Bronchial epithelial cell (primary cell): ENCODE measurements around the gene LRMDA. TPM values are rescaled to one million over a fixed set of nuclear protein-coding genes. Genes with fewer than 3 reads are reported as not detected.

Experiments used
- DNase-seq: peaks from one replicate; pipeline ENCODE4 v3.0.0-alpha.2; 2010; ENCODE audit warnings: low read depth
- FAIRE-seq: peaks from 2 replicates; lab custom pipeline; 2011; peaks lifted over from hg19 to GRCh38; lab: Jason Lieb, UNC
- H3K27me3 ChIP-seq: 2 replicates; pipeline ENCODE4 v1.5.1; 2011; ENCODE audit warnings: low read length; ENCODE audit not compliant: control insufficient read depth, insufficient read depth
- H3K36me3 ChIP-seq: 2 replicates; pipeline ENCODE4 v1.5.1; 2011; ENCODE audit warnings: low read length; ENCODE audit not compliant: control insufficient read depth, insufficient read depth
- H3K4me3 ChIP-seq: 2 replicates; pipeline ENCODE4 v1.5.1; 2011; ENCODE audit warnings: mild to moderate bottlenecking, low read depth, low read length, control low read depth
- CTCF ChIP-seq: IDR thresholded peaks from 2 replicates; pipeline ENCODE4 v1.5.1; 2011; ENCODE audit warnings: mild to moderate bottlenecking, moderate library complexity, low read length, control low read depth, inconsistent platforms; ENCODE audit not compliant: insufficient read depth, severe bottlenecking
- total RNA-seq: library from RNA; depleted of rRNA; stranded (reverse); fragments of >200 nt; gene quantifications from 2 replicates; pipeline ENCODE4 v1.2.1, GENCODE V29; 2014

The LRMDA gene
- total RNA-seq, 1 donor from 2014 or later, result 1.6 TPM

GRCh38 chr10:76085002-76085816 is 653.8 kb downstream of the LRMDA start:
- FAIRE-seq, result no peak
- Histone ChIP-seq H3K4me3 (no peak overlapping the region), H3K36me3 (no peaks in the 10 kb centered on the region), H3K27me3 (no peaks in the 10 kb centered on the region)
- no peak for DNase-seq
- no peak for TF ChIP-seq CTCF

DNA sequence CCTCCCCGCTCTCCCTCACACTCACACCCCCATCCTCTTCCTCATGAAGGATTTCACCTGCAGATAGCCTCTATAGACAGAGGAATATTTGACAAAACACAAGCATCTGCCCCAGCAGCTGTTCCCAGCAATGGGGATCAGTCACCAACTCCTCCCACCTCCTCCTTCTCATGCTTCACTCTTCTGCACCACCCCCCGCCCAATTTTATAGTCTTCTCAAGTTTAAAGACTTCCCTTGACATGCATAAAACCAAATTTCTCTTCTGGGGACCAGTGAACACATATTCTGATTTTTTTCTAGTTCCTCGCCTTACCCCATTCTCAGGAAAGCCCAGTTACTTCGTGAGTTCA is 654.4 kb downstream of the LRMDA start:
- no peak for DNase-seq
- H3K36me3 ChIP-seq, result no peaks in the 10 kb centered on the region
- FAIRE-seq, result no peak
- H3K27me3 ChIP-seq, result no peaks in the 10 kb centered on the region
- TF ChIP-seq CTCF, result no peak
- H3K4me3 ChIP-seq, result no peak overlapping the region

GRCh38 chr10:76086170-76086760 is 654.8 kb downstream of the LRMDA start:
- FAIRE-seq, result no peak
- no peak for DNase-seq
- TF ChIP-seq CTCF, result no peak
- H3K4me3 ChIP-seq, result no peak overlapping the region
- no peaks in the 10 kb centered on the region for H3K36me3 ChIP-seq
- H3K27me3 ChIP-seq, result no peaks in the 10 kb centered on the region

DNA sequence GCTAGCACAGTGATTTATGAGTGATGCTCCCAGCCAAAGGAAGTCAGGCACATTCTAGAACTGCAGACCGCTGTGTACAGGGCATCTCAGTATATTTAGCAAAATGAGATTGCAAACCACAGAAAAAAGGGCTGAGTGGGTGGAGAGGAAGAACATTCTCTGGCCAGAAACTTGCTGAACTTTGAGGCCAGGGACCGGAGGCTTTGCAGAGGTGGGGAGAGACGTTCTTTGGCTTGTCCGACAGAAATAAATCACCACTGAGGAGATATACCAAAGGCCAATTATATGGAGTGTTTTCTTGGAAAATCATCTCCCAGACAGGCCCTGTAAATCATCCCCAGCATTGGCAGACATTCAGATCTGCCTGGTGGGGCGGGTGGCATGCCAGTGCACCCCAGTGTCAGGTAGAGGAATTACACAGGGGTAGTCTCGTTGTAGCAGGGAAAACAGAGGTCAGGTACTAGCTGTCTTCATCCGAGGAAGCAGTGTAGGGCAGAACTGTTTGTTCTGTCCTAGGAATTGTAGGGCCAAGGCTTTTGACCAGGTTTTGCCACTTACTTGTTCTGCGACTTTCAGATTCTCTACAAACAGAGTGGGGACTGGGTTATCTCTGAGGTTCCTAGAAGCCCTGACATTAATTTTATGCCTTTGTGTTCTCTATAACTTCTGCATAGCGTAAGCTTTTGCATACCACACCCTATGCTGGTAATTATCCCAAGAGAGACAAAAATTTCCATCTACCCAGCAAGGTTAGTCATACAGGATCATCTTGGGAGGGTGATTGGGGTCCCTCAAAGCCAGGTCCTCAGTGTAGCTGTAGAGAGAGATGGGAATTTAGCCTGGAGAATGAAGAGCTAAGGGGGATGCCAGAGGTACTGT is 655.6 kb downstream of the LRMDA start:
- no peak for FAIRE-seq
- no peaks in the 10 kb centered on the region for H3K36me3 ChIP-seq
- no peak overlapping the region for H3K4me3 ChIP-seq
- no peaks in the 10 kb centered on the region for H3K27me3 ChIP-seq
- peak; percentile 22 for TF ChIP-seq CTCF
- DNase-seq, result peak; percentile 7

- no peaks in the 10 kb centered on the region for H3K27me3 ChIP-seq
- FAIRE-seq (peak; percentile 83), DNase-seq (no peak)
- no peak for TF ChIP-seq CTCF
- no peak overlapping the region for H3K4me3 ChIP-seq
- no peaks in the 10 kb centered on the region for H3K36me3 ChIP-seq
Measured at GRCh38 chr10:76088008-76088407, 656.6 kb downstream of the LRMDA start.
